Loucy (cell line): ENCODE data around the gene VWC2L.

ENCODE experiments used
- EZH2phosphoT487 ChIP-seq: fragments of 200-600 bp; IDR thresholded peaks from 2 replicates; pipeline ENCODE4 v1.6.1; 2018; ENCODE audit warnings: antibody characterized with exemption, mild to moderate bottlenecking, moderate library complexity, borderline replicate concordance
- TF ChIP-seq, protein P1 (sequence below): fragments of 200-600 bp; sonication (generic); conservative IDR thresholded peaks from 2 replicates; pipeline ENCODE4 v1.5.1; 2014; ENCODE audit warnings: mild to moderate bottlenecking, antibody characterized with exemption, low read length

DNA sequence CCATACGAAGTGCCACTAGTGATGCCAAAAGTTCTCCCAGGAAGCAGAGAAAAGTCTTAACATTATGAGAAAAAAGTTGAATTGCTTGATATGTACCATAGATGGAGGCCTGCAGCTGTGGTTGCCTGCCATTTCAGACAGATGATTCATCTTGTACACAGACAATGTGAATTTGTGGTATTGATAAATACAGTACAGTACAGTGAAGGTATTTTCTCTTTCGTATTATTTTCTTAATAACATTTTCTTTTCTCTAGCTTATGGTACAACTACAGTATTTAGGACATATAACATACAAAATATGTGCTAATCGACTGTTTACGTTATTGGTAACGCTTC is 33.6 kb upstream of the VWC2L start:
- no peak for TF ChIP-seq EZH2phosphoT487
- TF ChIP-seq, protein P1, sequence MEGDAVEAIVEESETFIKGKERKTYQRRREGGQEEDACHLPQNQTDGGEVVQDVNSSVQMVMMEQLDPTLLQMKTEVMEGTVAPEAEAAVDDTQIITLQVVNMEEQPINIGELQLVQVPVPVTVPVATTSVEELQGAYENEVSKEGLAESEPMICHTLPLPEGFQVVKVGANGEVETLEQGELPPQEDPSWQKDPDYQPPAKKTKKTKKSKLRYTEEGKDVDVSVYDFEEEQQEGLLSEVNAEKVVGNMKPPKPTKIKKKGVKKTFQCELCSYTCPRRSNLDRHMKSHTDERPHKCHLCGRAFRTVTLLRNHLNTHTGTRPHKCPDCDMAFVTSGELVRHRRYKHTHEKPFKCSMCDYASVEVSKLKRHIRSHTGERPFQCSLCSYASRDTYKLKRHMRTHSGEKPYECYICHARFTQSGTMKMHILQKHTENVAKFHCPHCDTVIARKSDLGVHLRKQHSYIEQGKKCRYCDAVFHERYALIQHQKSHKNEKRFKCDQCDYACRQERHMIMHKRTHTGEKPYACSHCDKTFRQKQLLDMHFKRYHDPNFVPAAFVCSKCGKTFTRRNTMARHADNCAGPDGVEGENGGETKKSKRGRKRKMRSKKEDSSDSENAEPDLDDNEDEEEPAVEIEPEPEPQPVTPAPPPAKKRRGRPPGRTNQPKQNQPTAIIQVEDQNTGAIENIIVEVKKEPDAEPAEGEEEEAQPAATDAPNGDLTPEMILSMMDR, result no peak
